Midbrain (tissue), 1 donor: ENCODE measurements around the gene MYOM1.
"Not testable (repeated sequence)": the region's sequence is repeated elsewhere in the genome, so short reads cannot be mapped to it uniquely, and the experiment has no call there.

ENCODE experiments used
- DNase-seq: peaks from one replicate; lab custom pipeline; 2025; lab: John Stamatoyannopoulos, UW

The MYOM1 gene

GRCh38 chr18:3035635-3036034, 184.1 kb downstream of the MYOM1 start:
- no peak for DNase-seq

- no peak for DNase-seq
These were observed 187.0 kb downstream of the MYOM1 start for GRCh38 chr18:3032721-3033120.

GRCh38 chr18:3029215-3029952, 190.4 kb downstream of the MYOM1 start:
- no peak for DNase-seq

GRCh38 chr18:3028115-3028514, 191.7 kb downstream of the MYOM1 start:
- DNase-seq: not testable (repeated sequence)

- DNase-seq: no peak
These were observed 192.3 kb downstream of the MYOM1 start for GRCh38 chr18:3027370-3027891.

- DNase-seq: no peak
These were observed 194.2 kb downstream of the MYOM1 start for GRCh38 chr18:3025544-3025943.

GRCh38 chr18:3023603-3024002, 196.2 kb downstream of the MYOM1 start:
- DNase-seq: not testable (repeated sequence)
